HCT116 (cell line): ENCODE results near the gene APBA3. TPM values are rescaled to one million over a fixed set of nuclear protein-coding genes. Genes with fewer than 3 reads are reported as not detected.

Source experiments
- ATAC-seq: fragments of 200-7000 bp; cut with Tn5 transposase; 2 replicates; pipeline ENCODE4 v1.9.1; 2020; ENCODE audit warnings: mild to moderate bottlenecking, moderate library complexity
- Bru-seq: library from RNA; stranded (reverse); fragments of 400-500 nt; gene quantifications from one replicate; lab custom pipeline; 2021; lab: Mats Ljungman, UMichigan
- BruChase-seq, 2 experiments: library from RNA; stranded (reverse); fragments of 400-500 nt; gene quantifications; one replicate each; lab custom pipeline; 2021; lab: Mats Ljungman, UMichigan
- BruUV-seq: library from RNA; stranded (reverse); fragments of 400-500 nt; replicated peaks from 2 replicates; lab custom pipeline; 2021; lab: Mats Ljungman, UMichigan
- CTCF ChIA-PET: fragments of 300-600 bp; sonication (Branson Sonifier 250); formaldehyde crosslinking; loops from one replicate; lab custom pipeline; 2021; ENCODE audit warnings: antibody characterized with exemption; lab: Charles Lee
- POLR2A ChIA-PET: fragments of 300-600, 350-600 bp; sonication (Branson Sonifier 250); formaldehyde crosslinking; loops from one replicate; lab custom pipeline; 2021; ENCODE audit warnings: antibody characterized with exemption; lab: Charles Lee
- RAD21 ChIA-PET, 2 experiments: fragments of 300-600 bp; sonication (Branson Sonifier 250); formaldehyde crosslinking; loops; one replicate each; lab custom pipeline; 2023; ENCODE audit warnings: low total read pairs in 2 of 2; ENCODE audit not compliant: uncharacterized antibody in 2 of 2, unreplicated experiment in 2 of 2, low non-redundant PET in 1 of 2; lab: Charles Lee
- DNase-seq: peaks from one replicate; pipeline ENCODE4 v3.0.0-alpha.2; 2010; ENCODE audit warnings: low read depth, low spot score
- H2AFZ ChIP-seq: fragments of 200-600 bp; shearing (Covaris generic), sonication (generic); 2 replicates; pipeline ENCODE4 v1.6.1; 2017; ENCODE audit warnings: low read depth, mixed run types, mixed read lengths, antibody characterized with exemption, low read length; ENCODE audit not compliant: poor library complexity, severe bottlenecking
- H3K27ac ChIP-seq: 2 replicates; pipeline ENCODE4 v1.5.1; 2012; ENCODE audit warnings: low read depth, low read length
- H3K27me3 ChIP-seq: fragments of 200-600 bp; sonication (generic); 2 replicates; pipeline ENCODE4 v1.6.1; 2016; ENCODE audit warnings: mixed run types, low read length, mixed read lengths; ENCODE audit not compliant: insufficient read depth
- H3K36me3 ChIP-seq, 2 experiments: fragments of 200-500 bp in 1 of 2; fragments of 200-600 bp in 1 of 2; sonication (Bioruptor generic) in 1 of 2; sonication (generic) in 1 of 2; 2 replicates each; pipeline versions ENCODE4 v1.5.1 to v1.6.1; 2014 to 2016; ENCODE audit warnings: low read length in 2 of 2, inconsistent platforms in 1 of 2, mixed read lengths in 1 of 2, mixed run types in 1 of 2; ENCODE audit not compliant: insufficient read depth in 2 of 2, control insufficient read depth in 1 of 2
- H3K4me1 ChIP-seq, 2 experiments: fragments of 200-600 bp in 1 of 2; sonication (generic) in 1 of 2; 2 replicates each; pipeline versions ENCODE4 v1.5.1 to v1.6.1; 2012 to 2017; ENCODE audit warnings: low read length in 2 of 2, inconsistent platforms in 1 of 2, mild to moderate bottlenecking in 1 of 2, mixed read lengths in 1 of 2, mixed run types in 1 of 2, moderate library complexity in 1 of 2; ENCODE audit not compliant: insufficient read depth in 2 of 2, control insufficient read depth in 1 of 2
- H3K4me2 ChIP-seq: fragments of 200-600 bp; sonication (generic); 2 replicates; pipeline ENCODE4 v1.6.1; 2017; ENCODE audit warnings: mixed run types, low read length, mixed read lengths
- H3K4me3 ChIP-seq, 2 experiments: fragments of 200-600 bp in 1 of 2; sonication (generic) in 1 of 2; replicated peaks in 1 of 2; 2 replicates each; pipeline ENCODE4 v1.5.1; 2011 to 2016; ENCODE audit warnings: low read length in 2 of 2, control low read depth in 1 of 2, low read depth in 1 of 2, mild to moderate bottlenecking in 1 of 2, mixed read lengths in 1 of 2, mixed run types in 1 of 2
- H3K79me2 ChIP-seq: fragments of 200-600 bp; sonication (generic); 2 replicates; pipeline ENCODE4 v1.6.1; 2017; ENCODE audit warnings: mild to moderate bottlenecking, mixed run types, low read length, moderate library complexity, mixed read lengths; ENCODE audit not compliant: insufficient read depth
- H3K9ac ChIP-seq: fragments of 200-600 bp; sonication (generic); 2 replicates; pipeline ENCODE4 v1.6.1; 2016; ENCODE audit warnings: low read length, mixed read lengths
- H3K9me2 ChIP-seq: fragments of 200-600 bp; sonication (generic), shearing (Covaris generic); 2 replicates; pipeline ENCODE4 v1.6.1; 2017; ENCODE audit warnings: mixed run types, mild to moderate bottlenecking, moderate library complexity; ENCODE audit not compliant: insufficient read depth
- H3K9me3 ChIP-seq, 2 experiments: fragments of 200-500 bp in 1 of 2; fragments of 200-600 bp in 1 of 2; sonication (Bioruptor generic) in 1 of 2; sonication (generic) in 1 of 2; 2 replicates each; pipeline ENCODE4 v1.6.1; 2014 to 2017; ENCODE audit warnings: low read length in 2 of 2, mixed read lengths in 2 of 2, inconsistent platforms in 1 of 2, low read depth in 1 of 2, mild to moderate bottlenecking in 1 of 2, mixed run types in 1 of 2, moderate library complexity in 1 of 2; ENCODE audit not compliant: control insufficient read depth in 1 of 2, insufficient read depth in 1 of 2
- H4K20me1 ChIP-seq: fragments of 200-600 bp; sonication (generic), shearing (Covaris generic); 2 replicates; pipeline ENCODE4 v1.6.1; 2017; ENCODE audit warnings: mixed run types, mild to moderate bottlenecking, moderate library complexity; ENCODE audit not compliant: insufficient read depth
- CEBPB ChIP-seq: IDR thresholded peaks from 2 replicates; pipeline ENCODE4 v1.6.1; 2012; ENCODE audit warnings: low read depth
- CTCF ChIP-seq, 3 experiments: fragments of 200-600 bp in 1 of 3; sonication (generic) in 1 of 3; IDR thresholded peaks in 2 of 3; conservative IDR thresholded peaks in 1 of 3; 2 replicates each; pipeline ENCODE4 v1.5.1; 2012 to 2017; ENCODE audit warnings: low read depth in 2 of 3, low read length in 2 of 3, antibody characterized with exemption in 1 of 3, borderline replicate concordance in 1 of 3, control low read depth in 1 of 3, mild to moderate bottlenecking in 1 of 3, mixed read lengths in 1 of 3, mixed run types in 1 of 3, moderate library complexity in 1 of 3; ENCODE audit not compliant: insufficient read depth in 1 of 3
- EGR1 ChIP-seq: IDR thresholded peaks from 2 replicates; pipeline ENCODE4 v1.6.1; 2012; ENCODE audit warnings: low read depth
- ELF1 ChIP-seq: IDR thresholded peaks from 2 replicates; pipeline ENCODE4 v1.6.1; 2012; ENCODE audit warnings: low read depth, borderline replicate concordance
- EZH2 ChIP-seq: fragments of 200-600 bp; sonication (generic); IDR thresholded peaks from 2 replicates; pipeline ENCODE4 v1.6.1; 2017; ENCODE audit warnings: antibody characterized with exemption, mixed run types
- FOSL1 ChIP-seq: IDR thresholded peaks from 2 replicates; pipeline ENCODE4 v1.6.1; 2012; ENCODE audit warnings: low read depth
- MAX ChIP-seq: IDR thresholded peaks from 2 replicates; pipeline ENCODE4 v1.6.1; 2012
- POLR2A ChIP-seq: IDR thresholded peaks from 2 replicates; pipeline ENCODE4 v1.7.0; 2011; ENCODE audit warnings: borderline replicate concordance; ENCODE audit not compliant: insufficient read depth, insufficient read length; ENCODE audit errors: extremely low read depth
- POLR2AphosphoS5 ChIP-seq: IDR thresholded peaks from 2 replicates; pipeline ENCODE4 v1.6.1; 2011; ENCODE audit warnings: mild to moderate bottlenecking, low read depth, low read length, moderate library complexity
- RAD21 ChIP-seq: IDR thresholded peaks from 2 replicates; pipeline ENCODE4 v1.6.1; 2012; ENCODE audit warnings: low read depth, mild to moderate bottlenecking
- SIN3A ChIP-seq: IDR thresholded peaks from 2 replicates; pipeline ENCODE4 v1.6.1; 2012; ENCODE audit warnings: low read depth
- SP1 ChIP-seq: IDR thresholded peaks from 2 replicates; pipeline ENCODE4 v1.6.1; 2012; ENCODE audit warnings: low read depth
- SRF ChIP-seq: IDR thresholded peaks from 2 replicates; pipeline ENCODE4 v1.6.1; 2012; ENCODE audit warnings: low read depth
- TCF7L2 ChIP-seq: IDR thresholded peaks from 2 replicates; pipeline ENCODE4 v1.7.0; 2011; ENCODE audit warnings: borderline replicate concordance, inconsistent platforms; ENCODE audit not compliant: insufficient read depth, insufficient read length; ENCODE audit errors: extremely low read depth
- YY1 ChIP-seq: IDR thresholded peaks from 2 replicates; pipeline ENCODE4 v1.6.1; 2011; ENCODE audit warnings: low read length, low read depth, moderate library complexity, mild to moderate bottlenecking; ENCODE audit not compliant: insufficient replicate concordance; ENCODE audit errors: extremely low read depth
- ZBTB33 ChIP-seq: IDR thresholded peaks from 2 replicates; pipeline ENCODE4 v1.6.1; 2011; ENCODE audit warnings: mild to moderate bottlenecking, low read length, moderate library complexity; ENCODE audit not compliant: insufficient replicate concordance; ENCODE audit errors: extremely low read depth
- ZFX ChIP-seq: fragments of 450-650 bp; IDR thresholded peaks from 2 replicates; pipeline ENCODE4 v1.6.1; 2017
- ZNF274 ChIP-seq: fragments of 200-500 bp; sonication (Bioruptor generic); IDR thresholded peaks from 2 replicates; pipeline ENCODE4 v1.6.1; 2014; ENCODE audit warnings: mild to moderate bottlenecking, low read depth, low read length, inconsistent platforms
- intact Hi-C: fragments of 100-400 bp; cut with micrococcal nuclease; formaldehyde crosslinking; loops from 2 replicates; pipeline ENCODE4 v1.10.0; 2022
- long read RNA-seq: library from polyadenylated mRNA; unstranded; transcript quantifications from one replicate; pipeline ENCODE4 v2.0.0, GENCODE V29; 2021; ENCODE audit not compliant: unreplicated experiment
- polyA plus RNA-seq: library from polyadenylated mRNA; unstranded; fragments of >200 nt; gene quantifications from 2 replicates; pipeline ENCODE4 v1.2.1, GENCODE V29; 2012; ENCODE audit warnings: missing spikeins
- total RNA-seq: library from RNA; stranded (reverse); gene quantifications from one replicate; pipeline ENCODE4 v1.2.1, GENCODE V29; 2021; ENCODE audit not compliant: unreplicated experiment

The APBA3 gene
- total RNA-seq, result 29.5 TPM
- polyA plus RNA-seq, result 21.5 and 25.0 TPM in 2 replicates
- percentile 51 among the genes with signal in this experiment for Bru-seq, nascent RNA
- percentile 71 among the genes with signal in this experiment for BruChase-seq, experiment 1, labeled RNA remaining after a 6-hour chase
- percentile 68 among the genes with signal in this experiment for BruChase-seq, experiment 2, labeled RNA remaining after a 2-hour chase
- long read RNA-seq, transcript APBA3-201 (11 exons, 2,075 nt), result major isoform, 12 of 40 reads
- long read RNA-seq, transcript APBA3-207 (2 exons, 575 nt), result minor isoform, 6 of 40 reads
- long read RNA-seq, partial matches to known transcripts, result 17 of 40 reads
- long read RNA-seq, other reads (novel, unspliced or antisense), result 4 of 40 reads

GRCh38 chr19:3761382-3762129 lies at the start of gene APBA3:
APBA3 (minus strand) TSS chr19:3761692; CDS start chr19:3760264, 1,428 bp downstream.
- POLR2A ChIA-PET, result interaction anchor here (0.7 to 2.2 kb wide), 12 partner anchors 9 to 485 kb away, joined by 3 to 10 read pairs (median 5); partner anchors contain the start of genes EEF2 and TJP3
- H3K4me3 ChIP-seq, result peak within 1 kb of the TSS; percentile 77 to 99
- intact Hi-C loops, result loop anchor here (1.0 to 5.0 kb wide), 2 partner anchors 33 to 61 kb away; no protein-coding TSS in a partner anchor
- CTCF ChIA-PET, result interaction anchor here (1.2 to 2.4 kb wide), 10 partner anchors 15 to 447 kb away, joined by 3 to 20 read pairs (median 4); no protein-coding TSS in a partner anchor
- H3K9me3 ChIP-seq, result no peaks in the 10 kb centered on the region
- peak within 1 kb of the TSS; percentile 86 for H3K4me2 ChIP-seq
- DNase-seq (peak; percentile 95), ATAC-seq (peak; percentile 61)
- no peaks in the 10 kb centered on the region for H3K27me3 ChIP-seq
- peaks cover 2 to 14% of the 10 kb centered on the region in 2 experiments; a peak in 2 of 4 replicates for H3K36me3 ChIP-seq
- H3K27ac ChIP-seq, result peak within 1 kb of the TSS; percentile 93
- peak within 1 kb of the TSS; percentile 85 for H3K9ac ChIP-seq
- peak within 1 kb of the TSS; percentile 62 for H2AFZ ChIP-seq
- no peaks in the 10 kb centered on the region for H4K20me1 ChIP-seq
- no peaks in the 10 kb centered on the region for H3K9me2 ChIP-seq
- peak; percentile 92 for TF ChIP-seq EGR1
- TF ChIP-seq EZH2, result no peak
- TF ChIP-seq MAX, result peak; percentile 64; the same call in 1 of the 2 replicates
- TF ChIP-seq CTCF (IDR thresholded peaks at IDR 0.05 in 2 of 3, conservative IDR thresholded peaks at IDR 0.05 in 1 of 3; ENCODE audit: borderline replicate concordance in 1 of 3, insufficient read depth in 1 of 3, low read depth in 2 of 3, low read length in 2 of 3), result peak in 2 of 3 experiments; percentile 66 to 67; a peak in 5 of 6 replicates
- peak; percentile 62 for TF ChIP-seq SP1
- no peak for TF ChIP-seq SIN3A
- peak; percentile 54 for TF ChIP-seq POLR2A
- peak; percentile 86 for TF ChIP-seq POLR2AphosphoS5
- TF ChIP-seq TCF7L2, result no peak
- no peak for TF ChIP-seq RAD21
- no peak for TF ChIP-seq SRF
- no peak for TF ChIP-seq FOSL1
- TF ChIP-seq ELF1, result no peak; the same call in 1 of the 2 replicates
- no peak for TF ChIP-seq CEBPB
- TF ChIP-seq YY1, result peak; percentile 59
- TF ChIP-seq ZBTB33, result no peak
- TF ChIP-seq ZFX, result no peak
- TF ChIP-seq ZNF274, result no peak
- RAD21 ChIA-PET, result interaction anchor here in 1 of 2 experiments (1.6 kb wide), 1 partner anchor 88 kb away, joined by 3 read pairs; no protein-coding TSS in a partner anchor
- peaks cover 32% of the 10 kb centered on the region for H3K79me2 ChIP-seq
- no TSS peak for BruUV-seq
- peaks cover 6 to 14% of the 10 kb centered on the region in 2 experiments; a peak in 2 of 4 replicates for H3K4me1 ChIP-seq
